ENCODE results near the gene PCSK7. TPM values are rescaled to one million over a fixed set of nuclear protein-coding genes. Genes with fewer than 3 reads are reported as not detected.
"Not testable (repeated sequence)": the region's sequence is repeated elsewhere in the genome, so short reads cannot be mapped to it uniquely, and the experiment has no call there.

PCSK7 gene
- total RNA-seq, 4 donors from 2014 or later, result 56.7 to 113 (median 73.3) TPM

DNA sequence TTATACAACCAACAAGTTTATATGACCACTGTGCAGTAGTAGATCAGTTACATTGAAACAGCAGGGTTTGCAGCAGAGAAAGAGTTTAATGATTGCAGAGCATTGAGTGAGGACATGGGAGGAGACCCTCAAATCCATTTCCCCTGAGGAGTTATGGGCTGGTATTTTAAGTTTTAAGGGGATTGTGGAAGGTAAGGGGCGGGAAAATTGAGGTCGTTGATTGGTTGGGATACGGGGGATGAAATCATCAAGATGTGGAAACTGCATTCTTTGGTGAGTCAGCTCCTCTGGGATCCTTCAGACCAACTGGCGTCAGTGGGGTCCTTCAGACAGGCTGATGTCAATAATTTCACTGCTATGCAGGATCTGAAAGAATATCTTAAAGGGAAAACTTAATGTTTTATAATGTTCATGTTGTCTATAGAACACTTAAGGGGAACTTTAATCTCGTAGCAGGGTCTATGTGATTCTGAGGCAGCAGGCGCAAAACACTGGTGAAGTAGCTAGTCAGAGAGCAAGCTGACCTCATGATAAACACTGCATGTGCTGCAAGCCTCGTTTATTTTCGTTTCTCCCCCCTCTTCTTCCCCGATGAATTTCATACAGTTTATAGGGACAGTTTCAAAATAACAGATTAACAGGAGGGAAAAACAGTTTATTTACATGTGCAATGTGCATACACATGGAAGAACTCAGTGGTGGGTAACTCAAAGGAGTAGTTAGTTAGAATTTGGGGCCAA, 41.8 kb upstream of the PCSK7 start:
- H3K36me3 ChIP-seq, result peaks cover 17% of the 10 kb centered on the region
- 93% methylated on average over 9 of the region's 9 CpGs for WGBS

DNA sequence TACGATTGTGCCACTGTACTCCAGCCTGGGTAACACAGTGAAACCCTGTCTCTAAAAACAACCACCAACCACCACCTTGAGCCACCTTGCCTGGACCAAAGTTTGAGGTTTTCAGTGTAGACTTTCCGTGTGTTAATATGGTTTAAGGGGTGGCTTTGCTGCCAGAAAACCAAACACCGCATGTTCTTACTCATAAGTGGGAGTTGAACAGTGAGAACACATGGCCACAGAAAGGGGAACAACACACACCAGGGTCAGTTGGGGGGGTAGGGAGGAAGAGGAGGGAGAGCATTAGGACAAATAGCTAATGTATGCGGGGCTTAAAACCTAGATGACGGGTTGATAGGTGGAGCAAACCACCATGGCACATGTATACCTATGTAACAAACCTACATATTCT, 40.3 kb upstream of the PCSK7 start:
- H3K36me3 ChIP-seq, result peaks cover 20% of the 10 kb centered on the region
- not testable (repeated sequence) for H3K27me3 ChIP-seq; H3K9me3 ChIP-seq; H3K4me3 ChIP-seq; DNase-seq (ENCODE audit: low spot score in 2 of 2); H3K27ac ChIP-seq; H3K4me1 ChIP-seq
- 91% methylated on average over 5 of the region's 5 CpGs for WGBS

More for the DNA sequence above, 41.8 kb upstream of the PCSK7 start:
- Histone ChIP-seq H3K4me1 (no peaks in the 10 kb centered on the region), H3K4me3 (no peak overlapping the region), H3K27me3 (no peaks in the 10 kb centered on the region), H3K27ac (no peak overlapping the region), H3K9me3 (no peaks in the 10 kb centered on the region)
- TF ChIP-seq POLR2A (IDR thresholded peaks at IDR 0.05), result no peak
- no peak for TF ChIP-seq EP300 (IDR thresholded peaks at IDR 0.05)
- TF ChIP-seq, protein P1, sequence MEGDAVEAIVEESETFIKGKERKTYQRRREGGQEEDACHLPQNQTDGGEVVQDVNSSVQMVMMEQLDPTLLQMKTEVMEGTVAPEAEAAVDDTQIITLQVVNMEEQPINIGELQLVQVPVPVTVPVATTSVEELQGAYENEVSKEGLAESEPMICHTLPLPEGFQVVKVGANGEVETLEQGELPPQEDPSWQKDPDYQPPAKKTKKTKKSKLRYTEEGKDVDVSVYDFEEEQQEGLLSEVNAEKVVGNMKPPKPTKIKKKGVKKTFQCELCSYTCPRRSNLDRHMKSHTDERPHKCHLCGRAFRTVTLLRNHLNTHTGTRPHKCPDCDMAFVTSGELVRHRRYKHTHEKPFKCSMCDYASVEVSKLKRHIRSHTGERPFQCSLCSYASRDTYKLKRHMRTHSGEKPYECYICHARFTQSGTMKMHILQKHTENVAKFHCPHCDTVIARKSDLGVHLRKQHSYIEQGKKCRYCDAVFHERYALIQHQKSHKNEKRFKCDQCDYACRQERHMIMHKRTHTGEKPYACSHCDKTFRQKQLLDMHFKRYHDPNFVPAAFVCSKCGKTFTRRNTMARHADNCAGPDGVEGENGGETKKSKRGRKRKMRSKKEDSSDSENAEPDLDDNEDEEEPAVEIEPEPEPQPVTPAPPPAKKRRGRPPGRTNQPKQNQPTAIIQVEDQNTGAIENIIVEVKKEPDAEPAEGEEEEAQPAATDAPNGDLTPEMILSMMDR (IDR thresholded peaks at IDR 0.05), result no peak
- TF ChIP-seq POLR2AphosphoS5 (IDR thresholded peaks at IDR 0.05), result no peak
- DNase-seq (ENCODE audit: low spot score in 2 of 2), result no peak

DNA sequence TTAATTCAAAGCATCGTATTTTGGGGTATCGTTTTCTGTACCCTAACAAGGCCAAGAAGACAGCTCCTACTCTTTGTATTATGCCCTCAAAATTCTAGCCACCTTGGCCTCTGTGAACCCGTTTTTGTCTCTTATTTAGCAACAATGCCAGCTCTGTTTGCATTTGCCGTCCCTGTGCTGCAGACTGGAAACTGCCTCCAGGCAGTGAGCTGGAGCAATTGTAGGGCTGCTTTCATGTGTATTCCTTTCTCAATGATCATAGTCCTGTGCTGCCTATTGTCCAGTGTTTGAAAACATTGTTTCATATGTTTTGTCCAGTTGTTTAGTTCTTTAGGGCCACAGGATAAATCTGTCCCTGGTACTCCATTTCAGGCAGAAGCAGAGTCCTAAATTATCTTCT, 39.3 kb upstream of the PCSK7 start:
- no peak for TF ChIP-seq POLR2AphosphoS5 (IDR thresholded peaks at IDR 0.05)
- no peak overlapping the region for H3K4me3 ChIP-seq
- H3K9me3 ChIP-seq, result no peaks in the 10 kb centered on the region
- no peak for DNase-seq (ENCODE audit: low spot score in 2 of 2)
- no peak overlapping the region for H3K27ac ChIP-seq
- 91% methylated on average over 4 of the region's 4 CpGs for WGBS
- no peaks in the 10 kb centered on the region for H3K27me3 ChIP-seq
- no peaks in the 10 kb centered on the region for H3K4me1 ChIP-seq
- H3K36me3 ChIP-seq, result peaks cover 19% of the 10 kb centered on the region

DNA sequence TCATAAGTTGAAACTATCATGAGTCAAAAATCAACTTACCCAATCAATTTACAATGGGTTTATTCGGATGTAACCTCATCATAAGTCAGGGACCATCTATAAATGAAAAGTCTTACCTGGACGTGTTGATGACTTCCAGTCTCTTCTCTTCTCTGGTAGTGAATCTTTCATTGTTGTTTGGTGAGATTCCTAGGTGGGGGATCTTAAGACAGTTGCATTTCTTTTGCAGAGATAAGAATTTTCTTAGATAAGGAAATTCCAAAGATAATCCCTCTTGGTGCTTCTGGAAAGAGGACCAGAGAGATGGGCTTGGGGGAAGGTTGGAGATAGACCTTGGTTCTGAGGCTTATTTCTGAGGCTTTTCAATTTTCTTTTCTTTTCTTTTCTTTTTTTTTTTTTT, 38.0 kb upstream of the PCSK7 start:
- 89% methylated on average over 2 of the region's 2 CpGs for WGBS
- H3K4me1 ChIP-seq, result no peaks in the 10 kb centered on the region
- peaks cover 12% of the 10 kb centered on the region for H3K36me3 ChIP-seq
- TF ChIP-seq POLR2AphosphoS5 (IDR thresholded peaks at IDR 0.05) (no peak), POLR2A (IDR thresholded peaks at IDR 0.05) (no peak), EP300 (IDR thresholded peaks at IDR 0.05) (no peak)
- TF ChIP-seq, protein P1 (IDR thresholded peaks at IDR 0.05), result no peak
- H3K9me3 ChIP-seq, result no peaks in the 10 kb centered on the region
- H3K4me3 ChIP-seq, result no peak overlapping the region
- no peak overlapping the region for H3K27ac ChIP-seq
- H3K27me3 ChIP-seq, result no peaks in the 10 kb centered on the region
- no peak for DNase-seq (ENCODE audit: low spot score in 2 of 2)

DNA sequence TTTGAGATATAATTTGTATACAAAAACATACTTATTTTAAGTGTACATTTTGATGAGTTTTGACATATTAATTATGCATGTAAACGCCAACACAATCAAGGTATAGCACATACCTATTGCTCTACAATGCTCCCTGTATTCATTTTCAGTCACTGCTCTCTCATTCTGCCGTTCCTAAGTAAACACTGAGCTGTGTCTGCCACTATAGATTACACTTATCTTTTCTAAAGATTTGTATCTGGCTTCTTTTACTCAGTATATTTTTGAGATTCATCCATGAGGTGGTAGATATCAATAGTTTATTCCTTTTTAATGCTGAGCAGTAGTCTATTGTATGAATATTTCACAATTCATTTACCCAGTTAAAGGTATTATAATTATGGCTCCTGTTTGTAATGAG, 33.9 kb upstream of the PCSK7 start:
- H3K27me3 ChIP-seq, result no peaks in the 10 kb centered on the region

DNA sequence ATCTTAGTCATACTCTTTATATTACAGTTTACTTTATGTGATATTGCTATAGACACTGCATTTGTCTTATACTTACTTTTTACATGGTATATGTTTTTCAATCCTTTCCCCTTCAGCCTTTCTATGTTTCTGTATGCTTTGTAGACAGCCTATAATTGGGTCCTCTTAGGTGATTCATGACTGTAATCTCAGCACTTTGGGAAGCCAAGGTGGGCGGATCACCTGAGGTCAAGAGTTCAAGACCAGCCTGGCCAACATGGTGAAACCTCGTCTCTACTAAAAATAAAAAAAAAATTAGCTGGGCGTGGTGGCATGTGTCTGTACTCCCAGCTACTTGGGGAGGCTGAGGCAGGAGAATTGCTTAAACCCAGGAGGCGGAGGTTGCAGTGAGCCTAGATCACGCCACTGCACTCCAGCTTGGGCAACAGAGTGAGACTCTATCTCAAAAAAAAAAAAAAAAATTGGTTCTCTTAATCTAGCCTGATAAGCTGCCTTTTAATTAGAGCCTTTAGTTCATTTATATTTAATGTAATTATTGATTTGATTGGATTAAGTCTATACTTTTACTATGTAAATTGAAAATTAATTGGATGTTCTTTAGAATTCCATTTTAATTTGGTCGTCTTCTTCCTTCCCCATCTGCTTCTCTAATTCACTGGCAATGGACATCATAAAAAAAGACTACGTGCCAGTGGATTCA, 32.9 kb upstream of the PCSK7 start:
- DNase-seq (ENCODE audit: low spot score in 2 of 2); H3K27ac ChIP-seq; H3K4me1 ChIP-seq; H3K27me3 ChIP-seq; H3K9me3 ChIP-seq; H3K4me3 ChIP-seq: not testable (repeated sequence)
- WGBS, result 89% methylated on average over 7 of the region's 7 CpGs
- H3K36me3 ChIP-seq, result peaks cover 36% of the 10 kb centered on the region

More for the DNA sequence above, 33.9 kb upstream of the PCSK7 start:
- Histone ChIP-seq H3K9me3 (no peaks in the 10 kb centered on the region), H3K4me3 (no peak overlapping the region), H3K4me1 (no peaks in the 10 kb centered on the region), H3K27ac (no peak overlapping the region), H3K36me3 (peaks cover 29% of the 10 kb centered on the region)
- DNase-seq (ENCODE audit: low spot score in 2 of 2), result no peak
- WGBS, result 98% methylated on average over 2 of the region's 2 CpGs
- TF ChIP-seq, protein P1 (IDR thresholded peaks at IDR 0.05), result no peak
- TF ChIP-seq POLR2A (IDR thresholded peaks at IDR 0.05) (no peak), EP300 (IDR thresholded peaks at IDR 0.05) (no peak), POLR2AphosphoS5 (IDR thresholded peaks at IDR 0.05) (no peak)
